ENCODE data around the gene SPAG17. TPM values are rescaled to one million over a fixed set of nuclear protein-coding genes. Genes with fewer than 3 reads are reported as not detected.

SPAG17 gene
- total and polyA plus RNA-seq, 5 donors from 2014 or later, result not detected

DNA sequence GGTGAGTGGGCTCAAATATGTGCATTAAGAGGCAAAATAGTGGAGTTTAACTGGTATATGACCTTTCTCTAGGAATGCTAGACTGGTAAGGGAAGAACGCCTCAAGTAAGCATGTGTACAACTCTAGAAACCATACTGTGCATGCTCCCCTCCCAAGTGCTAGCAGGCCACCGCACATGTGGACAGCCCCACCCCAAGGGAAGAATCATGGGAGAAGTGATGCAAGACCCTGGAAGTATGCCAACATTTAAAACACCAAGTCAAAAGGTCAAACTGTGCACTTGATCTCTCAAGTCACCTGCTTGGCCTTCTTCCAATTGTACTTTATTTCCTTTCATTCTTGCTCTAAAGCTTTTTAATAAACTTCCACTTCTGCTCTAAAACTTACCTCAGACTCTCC, 135.0 kb downstream of the SPAG17 start:
- ATAC-seq (ENCODE audit: low read depth in 2 of 2) (no peak), DNase-seq (no peak)
- Mint-ChIP-seq H3K4me1 (no peaks in the 10 kb centered on the region), H3K36me3 (no peaks in the 10 kb centered on the region), H3K9me3 (peaks cover 0 to 3% (median 0%) of the 10 kb centered on the region in 7 donors), H3K4me3 (no peak overlapping the region), H3K27me3 (peaks cover 2% of the 10 kb centered on the region), H3K27ac (no peak overlapping the region)
- Histone ChIP-seq H3K9me3 (ENCODE audit: control insufficient read depth in 2 of 2, low read length in 2 of 2) (no peaks in the 10 kb centered on the region), H3K4me3 (ENCODE audit: low read depth, low read length) (no peak overlapping the region), H3K27ac (ENCODE audit: insufficient read depth, low read length, poor library complexity, severe bottlenecking) (no peak overlapping the region), H3K36me3 (ENCODE audit: control insufficient read depth, insufficient read depth, low read length) (no peaks in the 10 kb centered on the region), H3K27me3 (ENCODE audit: control insufficient read depth, insufficient read depth, low read length) (peaks cover 3% of the 10 kb centered on the region), H3K4me1 (ENCODE audit: control insufficient read depth, insufficient read depth, low read length, poor library complexity, severe bottlenecking) (no peaks in the 10 kb centered on the region)

DNA sequence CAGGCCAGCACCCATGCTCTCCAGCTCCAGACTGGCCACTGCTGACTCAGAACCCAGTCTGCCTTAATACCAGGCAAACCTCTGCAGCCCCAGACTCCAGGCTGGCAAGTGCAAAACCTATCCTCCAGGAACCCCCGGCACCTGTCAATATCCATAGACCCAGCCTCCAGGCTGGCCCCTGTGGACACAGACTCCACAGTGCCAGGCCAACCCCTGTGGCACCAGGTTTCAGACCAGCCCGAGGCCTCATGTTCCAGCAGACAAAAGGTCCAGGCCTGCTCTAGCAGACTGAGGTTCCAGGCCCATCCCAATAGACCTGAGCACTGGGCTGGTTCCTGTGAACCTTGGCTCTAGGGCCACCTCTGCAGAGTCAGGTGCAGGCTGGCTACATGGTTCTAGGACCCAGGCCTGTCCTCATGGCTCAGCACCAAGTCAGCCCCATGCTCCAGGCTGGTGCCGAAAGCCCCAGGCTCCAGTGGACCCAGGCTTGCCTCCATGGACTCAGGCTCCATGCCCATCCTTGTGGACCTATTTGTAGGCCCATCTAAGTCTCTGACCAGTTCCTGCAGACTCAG, 137.3 kb downstream of the SPAG17 start:
- no peaks in the 10 kb centered on the region for H3K36me3 Mint-ChIP-seq
- Histone ChIP-seq H3K4me3 (ENCODE audit: low read depth, low read length) (no peak overlapping the region), H3K27ac (ENCODE audit: insufficient read depth, low read length, poor library complexity, severe bottlenecking) (no peak overlapping the region), H3K36me3 (ENCODE audit: control insufficient read depth, insufficient read depth, low read length) (no peaks in the 10 kb centered on the region), H3K9me3 (ENCODE audit: control insufficient read depth in 2 of 2, low read length in 2 of 2) (no peaks in the 10 kb centered on the region), H3K4me1 (ENCODE audit: control insufficient read depth, insufficient read depth, low read length, poor library complexity, severe bottlenecking) (no peaks in the 10 kb centered on the region), H3K27me3 (ENCODE audit: control insufficient read depth, insufficient read depth, low read length) (peaks cover 1% of the 10 kb centered on the region)
- DNase-seq (no peak), ATAC-seq (ENCODE audit: low read depth in 2 of 2) (no peak)
- no peaks in the 10 kb centered on the region for H3K27me3 Mint-ChIP-seq
- H3K9me3 Mint-ChIP-seq, result peaks cover 0 to 3% (median 0%) of the 10 kb centered on the region in 7 donors
- H3K4me1 Mint-ChIP-seq, result no peaks in the 10 kb centered on the region
- H3K4me3 Mint-ChIP-seq, result no peak overlapping the region
- H3K27ac Mint-ChIP-seq, result no peak overlapping the region

DNA sequence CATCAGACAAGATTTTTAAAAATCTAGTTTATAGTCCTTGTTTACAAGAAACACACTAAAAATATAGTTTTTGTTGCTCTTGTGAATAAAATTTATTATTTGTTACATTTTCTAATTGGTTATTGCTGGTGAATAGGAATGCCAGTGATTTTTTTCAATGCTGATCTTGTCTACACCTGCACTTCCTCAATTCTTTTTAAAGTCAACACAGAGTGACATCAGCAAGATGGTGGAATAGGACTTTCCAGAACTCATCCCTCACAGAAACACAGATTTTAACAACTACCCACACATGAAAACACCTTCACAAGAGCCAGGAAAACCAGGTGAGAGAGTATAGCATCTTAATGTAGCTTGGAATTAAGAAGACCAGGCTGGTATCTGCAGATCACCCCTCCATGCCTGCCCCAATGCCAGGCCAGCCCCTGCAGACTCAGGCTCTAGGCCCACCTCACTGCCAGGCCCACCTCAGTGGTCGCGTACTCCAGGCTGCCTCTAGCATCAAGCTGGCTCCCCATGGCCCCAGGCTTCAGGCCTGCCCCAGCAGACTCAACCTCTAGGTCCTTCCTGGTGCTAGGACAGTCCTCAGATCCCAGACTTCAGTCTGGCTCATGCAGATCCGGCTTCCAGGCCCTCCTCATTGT, 137.9 kb downstream of the SPAG17 start:
- H3K36me3 ChIP-seq (ENCODE audit: control insufficient read depth, insufficient read depth, low read length), result no peaks in the 10 kb centered on the region
- no peaks in the 10 kb centered on the region for H3K9me3 ChIP-seq (ENCODE audit: control insufficient read depth in 2 of 2, low read length in 2 of 2)
- Mint-ChIP-seq H3K36me3 (no peaks in the 10 kb centered on the region), H3K9me3 (peaks cover 0 to 3% (median 0%) of the 10 kb centered on the region in 7 donors), H3K4me1 (no peaks in the 10 kb centered on the region), H3K27ac (no peak overlapping the region), H3K27me3 (no peaks in the 10 kb centered on the region), H3K4me3 (no peak overlapping the region)
- DNase-seq (no peak), ATAC-seq (ENCODE audit: low read depth in 2 of 2) (no peak)
- peaks cover 1% of the 10 kb centered on the region for H3K27me3 ChIP-seq (ENCODE audit: control insufficient read depth, insufficient read depth, low read length)
- no peak overlapping the region for H3K27ac ChIP-seq (ENCODE audit: insufficient read depth, low read length, poor library complexity, severe bottlenecking)
- no peak overlapping the region for H3K4me3 ChIP-seq (ENCODE audit: low read depth, low read length)
- no peaks in the 10 kb centered on the region for H3K4me1 ChIP-seq (ENCODE audit: control insufficient read depth, insufficient read depth, low read length, poor library complexity, severe bottlenecking)

GRCh38 chr1:118043624-118044023, 141.4 kb downstream of the SPAG17 start:
- H3K27ac Mint-ChIP-seq, result no peak overlapping the region
- no peaks in the 10 kb centered on the region for H3K4me1 ChIP-seq (ENCODE audit: control insufficient read depth, insufficient read depth, low read length, poor library complexity, severe bottlenecking)
- H3K4me3 ChIP-seq (ENCODE audit: low read depth, low read length), result no peak overlapping the region
- H3K36me3 Mint-ChIP-seq, result no peaks in the 10 kb centered on the region
- H3K36me3 ChIP-seq (ENCODE audit: control insufficient read depth, insufficient read depth, low read length), result no peaks in the 10 kb centered on the region
- H3K4me1 Mint-ChIP-seq, result no peaks in the 10 kb centered on the region
- DNase-seq, result no peak
- peaks cover 1% of the 10 kb centered on the region for H3K27me3 ChIP-seq (ENCODE audit: control insufficient read depth, insufficient read depth, low read length)
- no peaks in the 10 kb centered on the region for H3K9me3 ChIP-seq (ENCODE audit: control insufficient read depth in 2 of 2, low read length in 2 of 2)
- no peaks in the 10 kb centered on the region for H3K9me3 Mint-ChIP-seq
- no peaks in the 10 kb centered on the region for H3K27me3 Mint-ChIP-seq
- no peak overlapping the region for H3K27ac ChIP-seq (ENCODE audit: insufficient read depth, low read length, poor library complexity, severe bottlenecking)
- no peak for ATAC-seq (ENCODE audit: low read depth in 2 of 2)
- no peak overlapping the region for H3K4me3 Mint-ChIP-seq

- Histone ChIP-seq H3K9me3 (ENCODE audit: control insufficient read depth in 2 of 2, low read length in 2 of 2) (no peaks in the 10 kb centered on the region), H3K4me3 (ENCODE audit: low read depth, low read length) (no peak overlapping the region), H3K27ac (ENCODE audit: insufficient read depth, low read length, poor library complexity, severe bottlenecking) (no peak overlapping the region), H3K27me3 (ENCODE audit: control insufficient read depth, insufficient read depth, low read length) (peaks cover 1% of the 10 kb centered on the region), H3K4me1 (ENCODE audit: control insufficient read depth, insufficient read depth, low read length, poor library complexity, severe bottlenecking) (no peaks in the 10 kb centered on the region), H3K36me3 (ENCODE audit: control insufficient read depth, insufficient read depth, low read length) (no peaks in the 10 kb centered on the region)
- Mint-ChIP-seq H3K9me3 (no peaks in the 10 kb centered on the region), H3K36me3 (no peaks in the 10 kb centered on the region), H3K27me3 (no peaks in the 10 kb centered on the region), H3K4me1 (no peaks in the 10 kb centered on the region), H3K27ac (no peak overlapping the region), H3K4me3 (no peak overlapping the region)
- DNase-seq (no peak), ATAC-seq (ENCODE audit: low read depth in 2 of 2) (no peak)
Measured at GRCh38 chr1:118042501-118042900, 142.5 kb downstream of the SPAG17 start.

- H3K9me3 Mint-ChIP-seq, result peaks cover 0 to 2% (median 0%) of the 10 kb centered on the region in 7 donors
- no peaks in the 10 kb centered on the region for H3K4me1 Mint-ChIP-seq
- peaks cover 4% of the 10 kb centered on the region for H3K27me3 Mint-ChIP-seq
- Histone ChIP-seq H3K4me3 (ENCODE audit: low read depth, low read length) (no peak overlapping the region), H3K27ac (ENCODE audit: insufficient read depth, low read length, poor library complexity, severe bottlenecking) (no peak overlapping the region), H3K27me3 (ENCODE audit: control insufficient read depth, insufficient read depth, low read length) (peaks cover 2% of the 10 kb centered on the region), H3K36me3 (ENCODE audit: control insufficient read depth, insufficient read depth, low read length) (no peaks in the 10 kb centered on the region), H3K4me1 (ENCODE audit: control insufficient read depth, insufficient read depth, low read length, poor library complexity, severe bottlenecking) (no peaks in the 10 kb centered on the region), H3K9me3 (ENCODE audit: control insufficient read depth in 2 of 2, low read length in 2 of 2) (no peaks in the 10 kb centered on the region)
- H3K4me3 Mint-ChIP-seq, result no peak overlapping the region
- DNase-seq (no peak), ATAC-seq (ENCODE audit: low read depth in 2 of 2) (no peak)
- H3K27ac Mint-ChIP-seq, result no peak overlapping the region
- H3K36me3 Mint-ChIP-seq, result no peaks in the 10 kb centered on the region
Measured at GRCh38 chr1:118039170-118039569, 145.9 kb downstream of the SPAG17 start.

GRCh38 chr1:118032883-118033282, 152.1 kb downstream of the SPAG17 start:
- no peaks in the 10 kb centered on the region for H3K4me1 Mint-ChIP-seq

GRCh38 chr1:118028267-118028666, 156.8 kb downstream of the SPAG17 start:
- DNase-seq (no peak), ATAC-seq (ENCODE audit: low read depth in 2 of 2) (no peak)
- Histone ChIP-seq H3K36me3 (ENCODE audit: control insufficient read depth, insufficient read depth, low read length) (no peaks in the 10 kb centered on the region), H3K9me3 (ENCODE audit: control insufficient read depth in 2 of 2, low read length in 2 of 2) (no peaks in the 10 kb centered on the region), H3K4me3 (ENCODE audit: low read depth, low read length) (no peak overlapping the region), H3K4me1 (ENCODE audit: control insufficient read depth, insufficient read depth, low read length, poor library complexity, severe bottlenecking) (no peaks in the 10 kb centered on the region), H3K27me3 (ENCODE audit: control insufficient read depth, insufficient read depth, low read length) (peaks cover 2% of the 10 kb centered on the region), H3K27ac (ENCODE audit: insufficient read depth, low read length, poor library complexity, severe bottlenecking) (no peak overlapping the region)
- Mint-ChIP-seq H3K4me1 (no peaks in the 10 kb centered on the region), H3K9me3 (peaks cover 0 to 3% (median 0%) of the 10 kb centered on the region in 7 donors), H3K36me3 (no peaks in the 10 kb centered on the region), H3K27me3 (peaks cover 24% of the 10 kb centered on the region), H3K4me3 (no peak overlapping the region), H3K27ac (no peak overlapping the region)

More at GRCh38 chr1:118032883-118033282, 152.1 kb downstream of the SPAG17 start:
- Mint-ChIP-seq H3K4me3 (no peak overlapping the region), H3K9me3 (peaks cover 0 to 3% (median 1%) of the 10 kb centered on the region in 7 donors), H3K27me3 (peaks cover 16% of the 10 kb centered on the region), H3K27ac (no peak overlapping the region), H3K36me3 (no peaks in the 10 kb centered on the region)
- Histone ChIP-seq H3K36me3 (ENCODE audit: control insufficient read depth, insufficient read depth, low read length) (no peaks in the 10 kb centered on the region), H3K4me3 (ENCODE audit: low read depth, low read length) (no peak overlapping the region), H3K27ac (ENCODE audit: insufficient read depth, low read length, poor library complexity, severe bottlenecking) (no peak overlapping the region), H3K9me3 (ENCODE audit: control insufficient read depth in 2 of 2, low read length in 2 of 2) (no peaks in the 10 kb centered on the region), H3K4me1 (ENCODE audit: control insufficient read depth, insufficient read depth, low read length, poor library complexity, severe bottlenecking) (no peaks in the 10 kb centered on the region), H3K27me3 (ENCODE audit: control insufficient read depth, insufficient read depth, low read length) (peaks cover 2% of the 10 kb centered on the region)
- no peak for ATAC-seq (ENCODE audit: low read depth in 2 of 2)
- DNase-seq, result no peak

All from CD4-positive, CD25-positive, alpha-beta regulatory T cell (primary cell).